HPDE6-E6E7 (cell line): ENCODE data around the gene ADA.

Experiments used
- DNase-seq: peaks from one replicate; pipeline ENCODE4 v3.0.0; 2011; ENCODE audit warnings: missing footprints; ENCODE audit errors: extremely low spot score

ADA gene

DNA sequence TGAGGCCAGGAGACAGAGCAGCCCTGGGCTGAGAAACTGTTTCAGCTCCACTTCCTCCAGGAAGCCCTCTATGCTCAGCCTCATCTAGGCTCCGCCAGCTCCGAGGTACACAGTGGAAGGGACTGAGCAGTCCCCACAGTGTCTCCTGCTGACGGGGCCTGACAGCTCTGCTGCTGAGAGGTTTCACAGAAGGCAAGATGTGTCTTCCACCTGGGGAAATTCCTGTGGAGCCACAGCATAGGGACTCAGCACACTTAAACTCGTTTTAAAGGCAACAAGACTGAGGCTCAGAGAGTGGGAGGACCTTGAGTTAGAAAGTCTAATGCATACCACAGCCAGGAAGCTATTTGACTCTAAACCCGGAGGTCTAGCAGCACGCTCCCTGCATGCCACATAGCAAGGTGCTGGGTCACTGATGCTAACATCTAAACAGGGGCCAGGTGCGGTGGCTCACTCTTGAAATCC is 6.8 kb downstream of the ADA start:
- DNase-seq: no peak

DNA sequence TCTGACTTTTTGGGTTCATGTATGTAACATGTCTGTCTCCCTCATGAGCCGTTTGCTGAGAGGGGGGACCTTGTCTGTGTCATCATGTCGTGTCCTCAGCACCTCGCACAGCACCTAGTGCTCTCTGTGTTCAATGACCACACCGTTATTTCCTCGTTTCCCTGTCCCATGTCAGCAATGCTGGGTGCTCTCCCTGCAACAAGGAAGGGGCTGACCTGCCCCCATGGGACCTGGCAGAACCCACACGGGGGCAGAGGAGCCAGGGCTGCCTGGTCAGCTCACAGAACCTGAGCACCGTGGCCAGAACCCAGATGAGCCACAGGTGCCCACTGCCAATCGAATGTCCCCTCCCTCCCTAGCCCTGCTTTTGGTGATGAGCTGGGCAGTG is 7.3 kb downstream of the ADA start:
- DNase-seq: no peak

DNA sequence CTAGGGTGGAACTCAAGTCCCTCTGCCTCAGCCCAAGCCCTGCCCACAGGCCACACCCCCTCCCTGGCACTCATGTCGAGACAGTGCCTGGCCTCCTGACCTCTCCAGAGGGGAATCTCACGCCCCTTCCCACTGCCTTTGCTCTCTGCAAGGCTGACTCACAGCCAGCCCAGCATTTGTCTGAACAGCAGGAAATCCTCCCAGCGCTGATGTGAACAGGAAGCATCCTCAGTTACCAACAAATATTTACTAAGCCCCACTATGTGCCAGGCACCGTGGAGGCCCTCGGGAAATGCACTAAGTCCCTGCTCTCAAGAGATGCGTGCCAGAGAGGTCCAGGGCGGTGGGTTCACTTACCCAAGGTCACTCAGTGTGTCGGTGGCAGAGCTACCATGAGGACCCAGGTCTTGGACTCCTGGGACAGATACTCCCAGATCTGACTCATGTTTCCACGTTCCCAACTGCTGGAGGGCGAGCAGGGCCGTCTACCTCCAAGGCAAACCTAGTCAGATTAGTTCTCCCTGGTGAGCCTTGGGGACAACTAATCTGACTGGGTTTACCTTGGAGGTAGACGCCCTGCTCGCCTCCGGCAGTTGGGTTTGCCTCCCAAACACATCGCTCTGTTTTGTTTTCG is 7.8 kb downstream of the ADA start:
- peak; percentile 96 for DNase-seq

DNA sequence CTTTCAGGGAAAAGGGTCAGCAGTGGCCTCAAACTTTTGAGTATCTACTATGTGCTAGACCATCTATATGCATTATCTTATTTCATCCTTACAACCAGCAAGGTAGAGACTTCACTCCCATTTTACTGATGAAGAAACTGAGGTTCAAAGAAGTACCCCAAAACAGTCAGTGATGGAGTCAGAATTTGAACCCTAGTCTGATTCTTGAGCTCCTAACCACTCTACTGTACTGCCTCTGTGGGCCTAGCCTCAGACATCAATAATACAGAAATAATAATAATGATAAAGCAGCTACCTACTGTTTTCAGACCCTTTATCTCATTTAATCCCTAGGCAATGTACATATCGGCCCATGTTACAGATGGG is 8.4 kb downstream of the ADA start:
- no peak for DNase-seq

DNA sequence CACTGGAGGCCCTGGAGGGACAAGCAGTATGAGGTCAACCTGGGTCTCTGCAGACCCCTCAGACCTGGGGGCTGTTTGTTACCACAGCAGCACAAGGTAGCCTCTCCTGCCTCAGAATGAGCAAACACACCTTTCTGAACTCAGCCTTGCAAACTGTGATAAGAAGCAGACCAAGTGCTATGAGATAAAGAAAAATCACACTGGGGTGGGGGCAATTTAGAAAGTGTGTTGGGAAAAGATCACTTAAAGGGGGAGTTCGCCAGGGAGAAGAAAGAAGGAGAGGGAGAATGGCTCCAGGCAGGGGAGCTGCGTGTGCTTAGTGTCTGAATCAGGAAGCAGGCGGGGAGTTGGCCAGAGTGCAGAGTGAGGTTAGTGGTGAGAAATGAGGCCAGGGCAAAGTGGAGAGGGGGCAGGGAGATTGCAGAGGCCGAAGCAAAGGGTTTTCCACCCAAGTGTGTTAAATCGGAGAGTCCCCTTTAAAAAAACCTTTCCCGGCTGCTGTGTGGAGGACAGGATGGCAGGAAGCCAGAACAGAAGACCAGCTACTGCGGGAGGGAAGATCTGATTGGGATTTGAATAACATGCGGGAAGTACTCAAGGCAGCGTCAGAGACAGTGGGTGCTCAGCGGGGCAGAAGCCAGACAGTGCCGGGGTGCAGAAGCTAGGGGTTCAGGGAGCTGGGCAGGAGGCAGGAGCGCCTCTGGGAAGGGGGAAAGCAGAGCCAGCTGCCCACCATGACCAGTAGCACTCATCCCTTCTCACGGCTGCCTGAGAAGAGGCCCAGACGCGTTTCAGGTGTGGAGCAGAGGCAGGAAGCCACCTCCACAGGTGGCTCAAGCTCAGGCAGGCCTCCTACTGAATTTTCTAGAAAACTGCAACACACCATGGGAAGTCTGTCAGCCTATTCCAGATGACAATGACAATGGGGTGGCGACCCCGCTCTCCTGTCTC is 9.0 kb downstream of the ADA start:
- peak; percentile 93 for DNase-seq

DNA sequence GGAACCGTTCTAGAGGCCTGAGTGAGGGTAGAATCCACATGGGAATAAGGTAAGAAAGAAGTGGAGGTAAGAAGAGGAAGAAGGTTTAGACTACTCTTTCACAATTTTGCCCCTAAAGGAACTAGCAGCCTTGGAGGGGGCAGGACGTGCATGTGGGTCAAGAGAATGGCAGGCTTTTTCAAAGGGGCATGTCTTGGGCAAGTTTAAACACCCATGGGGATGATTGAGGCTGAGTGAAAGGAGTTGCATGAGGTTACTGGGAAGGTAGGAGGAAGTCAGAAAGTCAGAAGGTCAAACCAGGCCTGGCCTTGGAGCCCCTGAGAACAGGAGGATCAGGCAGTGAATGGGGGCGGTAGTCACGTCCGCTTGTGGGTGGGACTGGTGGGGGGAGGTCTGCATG is 10.2 kb downstream of the ADA start:
- no peak for DNase-seq

DNA sequence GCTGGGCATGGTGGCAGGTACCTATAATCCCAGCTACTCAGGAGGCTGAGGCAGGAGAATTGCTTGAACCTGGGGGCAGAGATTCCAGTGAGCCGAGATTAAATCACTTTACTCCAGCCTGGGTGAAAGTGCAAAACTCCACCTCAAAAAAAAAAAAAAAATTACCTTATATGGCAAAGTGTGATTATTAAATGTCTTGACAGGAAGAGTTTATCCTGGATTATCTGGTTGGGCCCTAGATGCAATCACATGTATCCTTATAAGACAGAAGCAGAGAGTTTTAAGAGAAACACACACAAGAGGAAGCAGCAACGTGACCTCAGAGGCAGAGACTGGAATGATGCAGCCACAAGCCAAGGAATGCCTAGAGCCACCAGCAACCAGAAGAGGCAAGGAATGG is 11.0 kb downstream of the ADA start:
- no peak for DNase-seq

DNA sequence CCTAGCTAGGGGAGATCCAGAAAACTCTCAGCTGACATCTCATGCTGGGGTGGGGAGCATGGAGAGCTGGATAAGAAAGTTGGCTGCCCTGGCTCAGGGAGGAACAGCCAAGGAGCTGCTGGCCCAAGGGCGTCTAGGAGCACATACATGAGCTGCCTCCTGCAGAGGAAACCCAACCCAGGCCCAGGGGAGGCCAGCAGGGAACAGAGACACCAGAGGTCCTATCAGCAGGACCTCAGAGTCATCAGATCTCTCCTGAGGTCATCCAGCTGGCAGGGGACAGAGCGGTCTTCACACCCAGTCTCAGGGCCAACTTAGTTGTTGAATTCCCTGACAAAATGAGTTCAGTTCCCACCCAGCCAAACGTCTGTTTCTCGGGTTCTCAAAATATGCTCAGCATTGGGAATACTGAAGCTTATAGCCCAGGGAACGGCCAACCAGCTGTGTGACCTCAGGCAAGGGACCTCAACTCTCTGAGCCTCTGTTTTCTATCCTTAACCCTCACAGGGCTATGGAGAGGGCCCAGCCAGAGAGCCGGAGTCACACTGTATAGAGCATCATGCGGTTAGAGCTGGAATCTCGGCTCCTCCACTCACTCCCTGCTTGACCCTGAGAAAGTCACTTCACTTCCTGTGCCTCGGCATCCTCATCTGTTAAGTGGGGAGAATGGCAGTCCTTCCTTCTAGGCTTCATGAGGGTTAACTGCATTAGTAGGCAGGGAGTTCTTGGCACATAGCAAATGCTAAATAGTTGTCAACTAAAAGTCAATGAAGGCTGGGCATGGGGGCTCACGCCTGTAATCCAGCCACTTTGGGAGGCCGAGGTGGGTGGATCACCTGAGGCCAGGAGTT is 13.8 kb downstream of the ADA start:
- DNase-seq: no peak

DNA sequence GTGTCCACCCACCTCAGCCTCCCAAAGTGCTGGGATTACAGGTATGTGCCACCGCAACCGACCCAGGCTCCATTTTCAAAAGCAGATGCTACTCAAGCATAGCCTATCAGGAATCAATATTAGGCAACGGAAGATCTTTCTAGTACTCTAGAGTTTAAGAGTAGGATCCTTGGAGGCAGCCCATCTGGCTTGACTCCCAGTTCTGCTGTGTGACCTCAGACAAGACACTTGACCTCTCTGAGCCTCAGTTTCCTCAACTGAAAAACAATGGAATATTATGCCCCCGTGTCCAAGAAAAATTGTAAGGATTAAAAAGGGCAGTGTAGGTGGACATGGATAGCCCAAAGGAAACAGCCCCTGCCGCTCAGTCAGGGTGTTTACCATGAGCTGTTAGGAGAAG is 14.5 kb downstream of the ADA start:
- no peak for DNase-seq

DNA sequence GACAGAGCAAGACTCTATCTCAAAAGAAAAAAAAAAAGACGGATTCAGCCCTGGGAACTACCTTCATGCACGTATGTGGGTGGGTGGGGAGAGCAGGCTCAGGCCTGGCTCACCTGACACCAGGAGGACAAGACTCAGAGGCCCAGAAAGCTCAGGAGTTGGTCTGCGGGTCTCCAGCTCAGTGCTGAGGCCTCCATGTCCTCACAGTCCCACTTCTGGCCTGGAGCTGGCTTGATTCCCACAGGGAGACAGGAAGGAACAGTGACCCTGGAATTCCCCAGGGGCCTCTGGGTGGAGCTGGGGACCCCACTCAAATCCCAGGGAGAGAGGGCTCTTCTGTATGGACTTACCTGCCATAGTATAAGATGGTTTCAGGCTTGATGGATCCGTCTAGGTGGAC is 15.6 kb downstream of the ADA start:
- DNase-seq: no peak

DNA sequence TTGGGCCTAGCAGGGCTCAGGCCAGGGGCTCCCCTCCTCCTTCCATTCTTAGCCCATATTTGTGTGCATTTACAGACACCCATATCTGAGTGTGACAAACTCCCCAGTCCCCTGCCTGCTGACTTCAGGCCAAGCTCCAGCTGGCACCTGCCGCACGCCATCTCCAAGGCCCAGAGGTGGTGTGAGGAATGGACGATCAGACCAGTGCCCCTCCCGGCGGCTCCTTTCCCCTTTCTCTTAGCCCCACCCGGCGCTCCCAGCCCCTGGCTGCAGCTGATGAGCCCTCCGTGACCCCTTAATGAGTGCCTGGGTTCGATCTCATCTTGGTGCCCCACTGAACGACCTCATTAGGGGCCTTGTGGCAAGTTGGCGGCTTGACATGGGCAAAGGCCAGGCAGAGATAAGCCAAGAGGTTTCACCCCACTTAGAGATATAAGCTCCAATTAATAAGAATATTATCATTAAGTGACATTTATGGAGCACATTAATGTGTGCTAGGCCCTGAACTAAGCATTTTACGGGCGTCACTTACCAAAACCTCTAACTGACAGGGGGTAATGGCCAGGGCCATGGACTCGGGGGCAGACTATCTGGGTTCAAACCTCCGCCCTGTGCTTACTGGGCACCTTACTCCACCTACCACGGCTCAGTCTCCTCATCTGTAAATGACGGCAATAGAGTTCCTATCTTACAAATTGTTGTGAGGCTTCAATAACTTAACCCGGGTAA is 17.5 kb downstream of the ADA start:
- no peak for DNase-seq

DNA sequence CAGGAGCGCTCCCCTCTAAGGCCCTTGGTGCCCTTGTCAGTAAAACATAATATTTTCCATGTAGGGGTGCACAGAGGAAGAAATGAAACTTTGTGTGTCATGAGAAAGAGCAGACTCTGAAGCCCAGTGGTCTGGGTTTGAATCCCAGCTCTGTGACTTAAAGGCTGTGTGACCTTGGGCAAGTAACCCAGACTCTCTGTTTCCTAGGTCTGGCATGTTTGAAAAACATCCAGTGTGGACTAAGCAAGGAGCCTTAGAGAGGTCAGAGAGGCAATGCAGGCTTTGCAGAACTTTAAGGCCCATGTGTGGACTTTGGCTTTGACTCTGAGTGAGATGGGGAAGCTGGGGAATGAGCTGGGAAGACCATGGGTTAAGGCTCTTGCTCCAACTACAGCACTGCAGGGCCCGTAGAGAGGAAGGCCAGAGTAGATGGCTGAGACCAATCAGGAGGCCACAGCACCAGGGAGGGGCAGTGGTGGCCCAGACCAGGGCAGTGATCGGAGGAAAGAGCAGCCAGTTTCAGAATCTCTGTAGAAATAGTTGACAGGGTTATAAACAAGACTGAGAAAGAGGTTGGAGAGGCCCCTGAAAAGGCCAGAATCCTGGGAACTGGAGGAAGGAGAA is 18.2 kb downstream of the ADA start:
- no peak for DNase-seq

DNA sequence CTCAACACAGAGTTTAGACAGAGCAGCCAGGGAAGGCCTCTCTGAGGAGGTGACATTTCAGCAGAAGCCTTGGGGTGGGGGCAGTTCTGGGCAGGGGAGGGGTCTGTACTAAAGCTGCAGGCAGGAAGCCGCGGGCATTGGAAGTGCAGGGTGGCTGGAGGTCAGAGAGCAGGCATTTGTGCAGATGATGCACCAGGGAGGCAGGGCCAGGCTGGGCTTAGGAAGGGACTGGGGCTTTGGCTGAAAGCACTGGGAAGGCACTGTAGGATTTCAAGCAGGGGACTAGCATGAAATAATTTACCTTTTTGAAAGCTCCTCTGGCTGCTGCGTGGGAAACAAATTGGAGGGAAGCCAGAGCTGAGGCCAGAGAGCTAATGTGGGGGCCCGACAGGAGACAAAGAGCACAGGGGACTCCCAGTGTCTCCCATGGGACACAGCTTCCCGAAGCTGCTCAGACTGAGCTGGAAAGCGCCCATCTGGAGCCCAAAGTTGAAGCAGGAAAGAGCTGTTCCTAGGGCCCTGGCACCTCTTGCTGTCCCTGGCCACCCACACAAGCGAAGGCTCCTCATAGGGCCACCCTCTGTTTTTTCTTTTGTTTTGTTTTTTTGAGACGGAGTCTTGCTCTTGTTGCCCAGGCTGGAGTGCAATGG is 19.3 kb downstream of the ADA start:
- no peak for DNase-seq

DNA sequence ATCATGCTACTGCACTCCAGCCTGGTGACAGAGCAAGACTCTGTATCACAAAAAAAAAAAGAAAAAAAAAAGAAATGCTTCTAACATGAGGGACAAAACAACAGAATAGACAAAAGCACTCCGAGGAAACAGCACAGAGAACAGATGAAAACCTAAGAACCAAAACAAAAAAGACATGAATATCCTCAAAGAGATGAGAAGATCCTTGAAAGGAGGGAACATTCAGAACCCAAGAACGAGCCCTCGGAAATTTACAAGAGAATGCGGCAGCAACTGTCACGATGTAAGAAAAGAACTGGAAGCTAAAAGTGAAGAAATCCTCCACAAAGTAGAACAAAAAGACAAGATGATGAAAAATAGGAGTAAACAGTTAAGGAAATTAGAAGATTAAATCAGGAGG is 21.2 kb downstream of the ADA start:
- DNase-seq: no peak

DNA sequence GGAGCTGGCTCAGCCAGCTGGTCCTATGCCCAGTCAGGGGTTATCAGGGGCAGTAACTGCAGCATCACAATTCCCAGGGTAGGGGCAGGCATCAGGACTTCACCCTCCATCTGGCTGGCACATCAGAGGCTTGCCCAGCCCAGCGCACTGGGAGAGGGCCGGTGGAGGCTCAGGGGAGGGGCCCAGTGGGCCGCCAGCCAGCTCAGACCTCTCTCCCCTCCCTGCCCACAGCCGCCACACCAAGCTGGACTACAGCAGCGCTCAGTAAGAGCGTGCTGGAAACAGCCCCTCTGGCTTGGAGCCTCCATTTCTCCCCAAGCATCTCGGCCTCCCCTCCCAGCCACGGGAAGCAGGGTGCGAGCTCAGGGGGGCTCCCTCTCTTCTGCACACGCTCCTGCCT is 22.0 kb downstream of the ADA start:
- DNase-seq: no peak

DNA sequence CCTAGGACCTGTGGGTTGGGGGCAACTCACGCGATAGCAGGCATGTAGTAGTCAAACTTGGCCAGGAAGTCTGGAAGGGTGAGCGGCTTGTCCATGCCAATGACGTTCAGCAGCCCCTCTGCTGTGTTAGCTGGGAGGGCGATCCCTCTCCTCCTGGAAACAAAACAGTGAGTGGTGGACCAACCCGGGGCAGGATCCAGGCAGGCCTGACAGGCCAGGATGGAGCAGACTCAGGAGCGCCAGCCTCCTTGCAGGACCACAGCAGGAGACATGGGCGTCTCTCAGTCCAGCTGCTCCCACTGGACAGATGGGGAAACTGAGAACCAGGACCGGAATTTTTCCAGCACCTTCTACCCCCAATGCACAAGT is 22.5 kb downstream of the ADA start:
- no peak for DNase-seq

DNA sequence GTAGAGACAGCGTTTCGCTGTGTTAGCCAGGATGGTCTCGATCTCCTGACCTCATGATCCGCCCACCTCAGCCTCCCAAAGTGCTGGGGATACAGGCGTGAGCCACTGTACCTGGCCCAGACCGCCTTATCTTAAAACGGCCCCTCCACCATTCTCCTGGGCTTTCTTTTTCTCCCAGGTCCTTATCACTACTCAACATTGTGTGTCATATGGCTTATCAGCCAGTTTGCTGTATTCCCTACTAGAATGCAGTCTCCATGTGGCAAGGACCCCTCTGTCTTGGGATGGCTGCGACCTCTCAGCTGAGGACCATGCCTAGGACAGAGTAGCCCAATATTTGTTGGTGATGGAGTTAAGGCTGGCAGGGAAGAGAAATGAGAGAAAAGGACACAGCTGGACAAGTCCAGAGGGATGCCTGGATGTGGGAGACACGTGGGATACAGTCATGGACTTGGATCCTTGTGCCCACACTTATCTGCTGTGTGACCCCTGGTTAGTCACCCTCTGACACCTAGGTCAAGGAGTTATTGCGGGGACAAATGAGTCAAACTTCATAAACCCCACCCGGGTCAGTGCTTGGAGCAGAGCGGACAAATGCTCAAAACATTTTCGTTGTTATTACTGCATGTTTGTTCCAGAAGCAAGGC is 24.0 kb downstream of the ADA start:
- DNase-seq: no peak

DNA sequence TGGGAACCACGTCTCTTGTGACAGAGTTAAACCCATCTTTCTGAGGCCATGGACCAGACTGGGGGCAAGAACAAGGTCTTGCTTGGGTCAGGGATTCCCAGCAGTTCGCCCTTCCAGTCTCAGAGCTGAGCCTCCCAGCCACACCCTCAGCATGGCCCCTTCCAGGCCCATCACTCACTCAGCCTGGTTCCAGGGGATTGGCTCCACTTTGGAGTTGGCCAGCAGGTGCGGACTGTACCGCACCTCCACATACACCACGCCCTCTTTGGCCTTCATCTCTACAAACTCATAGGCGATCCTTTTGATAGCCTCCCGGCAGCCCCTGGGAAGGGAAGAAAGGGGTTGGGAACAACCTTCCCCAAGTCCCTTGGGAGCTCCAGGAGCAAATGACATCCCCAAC is 25.2 kb downstream of the ADA start:
- no peak for DNase-seq

DNA sequence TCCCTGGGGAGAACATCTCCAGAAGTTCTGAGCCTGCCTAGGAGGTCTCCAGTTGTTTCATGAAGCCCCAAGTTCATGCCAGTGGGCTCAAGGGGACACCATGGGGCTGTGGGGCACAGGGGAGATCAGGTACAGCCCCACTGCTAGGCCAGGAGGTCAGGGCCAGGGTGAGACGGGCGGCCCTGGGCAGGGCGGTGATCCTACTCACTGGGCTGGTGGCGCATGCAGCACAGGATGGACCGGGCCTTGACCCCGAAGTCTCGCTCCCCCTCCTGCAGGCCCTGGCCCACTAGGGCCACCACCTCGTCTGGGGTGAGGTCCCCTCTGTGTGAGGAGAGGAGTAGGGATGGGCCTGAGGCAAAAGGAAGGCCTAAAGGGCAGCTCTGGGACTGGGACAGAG is 26.1 kb downstream of the ADA start:
- no peak for DNase-seq

DNA sequence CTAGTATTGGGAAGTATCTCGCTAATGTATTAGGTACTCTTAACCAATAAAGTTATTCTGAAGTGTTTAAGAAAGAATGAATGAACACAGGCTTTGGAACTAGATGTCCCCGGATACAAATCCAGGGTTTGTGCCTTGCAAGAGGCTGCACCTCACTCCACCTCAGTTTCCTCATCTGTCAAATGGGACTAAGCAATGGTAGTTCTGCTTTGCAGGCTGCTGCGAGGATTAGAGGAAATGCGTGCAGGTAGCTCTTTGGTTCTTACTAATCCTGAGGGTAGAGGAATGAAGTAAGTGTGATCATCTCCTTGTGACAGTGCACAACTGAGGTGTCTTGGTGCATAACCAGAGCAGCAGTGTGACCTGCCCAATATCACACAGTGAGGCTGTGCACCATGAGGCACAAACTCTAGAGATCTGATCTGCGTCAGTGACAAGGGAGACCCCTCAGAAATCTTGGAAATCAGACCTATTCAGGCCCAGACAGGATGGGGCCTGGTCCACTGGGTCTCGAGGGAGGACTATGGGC is 26.7 kb downstream of the ADA start:
- no peak for DNase-seq
